Astrocyte of the cerebellum (primary cell): ENCODE data around the gene KCNK18.

Experiments used
- DNase-seq: peaks from one replicate; pipeline ENCODE4 v3.0.0-alpha.2; 2011; ENCODE audit warnings: low read depth
- H3K4me3 ChIP-seq: 2 replicates; pipeline ENCODE4 v1.5.1; 2011; ENCODE audit warnings: mild to moderate bottlenecking, low read depth, low read length, moderate library complexity
- CTCF ChIP-seq: IDR thresholded peaks from 2 replicates; pipeline ENCODE4 v1.5.1; 2012; ENCODE audit warnings: low read length, low read depth, moderate library complexity, mild to moderate bottlenecking; ENCODE audit errors: missing control alignments
- in situ Hi-C: cut with HindIII; loops from 2 replicates; pipeline ENCODE4 v1.10.0; 2017; ENCODE audit warnings: low sequenced_read_pairs

Gene KCNK18

GRCh38 chr10:117216611-117217195 lies 19.4 kb downstream of the KCNK18 start:
- in situ Hi-C loops = loop anchor here (5.0 to 25.0 kb wide), 2 partner anchors 111 to 221 kb away; no protein-coding TSS in a partner anchor
- TF ChIP-seq CTCF = peak; percentile 100
- peak overlapping the region; percentile 50 for H3K4me3 ChIP-seq
- peak; percentile 32 for DNase-seq

DNA sequence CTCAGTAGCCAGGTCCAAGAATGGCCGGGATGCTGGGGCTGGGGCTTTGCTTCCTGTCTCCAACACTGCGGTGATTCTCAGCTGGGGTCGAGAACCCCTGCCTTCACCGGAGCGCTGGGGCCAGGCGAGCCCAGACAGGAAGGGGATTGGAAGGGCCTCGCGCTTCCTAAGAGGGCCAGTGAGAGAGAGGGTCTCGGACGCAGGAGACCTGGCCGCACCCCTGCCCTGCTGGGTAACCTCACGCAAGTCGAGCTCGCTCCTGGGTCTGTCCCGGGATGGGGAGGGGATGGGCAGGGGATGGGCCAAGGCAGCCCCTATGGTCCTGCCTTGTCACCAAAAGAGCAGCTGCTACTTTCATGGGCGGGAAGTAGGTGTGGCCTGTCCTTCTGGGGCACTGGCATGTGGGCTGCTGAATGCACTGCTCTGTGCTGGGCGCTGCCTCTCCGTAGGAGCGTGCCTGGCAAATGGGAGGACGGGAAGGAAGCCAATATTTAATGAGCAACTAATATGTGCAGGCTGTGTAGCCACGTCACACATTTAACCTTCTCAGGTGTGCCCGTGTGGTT lies 20.0 kb downstream of the KCNK18 start:
- TF ChIP-seq CTCF = no peak
- H3K4me3 ChIP-seq = peak overlapping the region; percentile 50
- in situ Hi-C loops = loop anchor here (5.0 to 25.0 kb wide), 2 partner anchors 110 to 220 kb away; no protein-coding TSS in a partner anchor
- no peak for DNase-seq

DNA sequence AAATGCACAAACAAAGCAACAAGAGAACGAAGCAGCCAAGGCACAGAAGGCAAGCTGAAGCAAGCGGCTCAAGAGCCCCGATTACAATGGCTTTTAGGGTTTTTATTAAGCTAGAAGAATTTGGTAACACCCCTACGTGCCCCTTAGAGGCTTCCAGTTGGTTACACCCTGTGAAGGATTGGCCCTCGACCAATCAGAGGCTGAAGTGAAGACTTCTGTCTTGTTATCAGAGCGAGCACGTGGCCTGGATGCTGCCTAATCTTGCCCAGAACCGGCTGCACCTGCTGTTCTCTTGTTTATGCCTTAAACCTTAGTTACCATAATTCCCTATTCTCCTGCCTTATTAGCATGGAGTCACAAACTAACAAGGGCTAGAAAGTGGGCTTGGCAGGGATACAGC lies 21.4 kb downstream of the KCNK18 start:
- TF ChIP-seq CTCF = no peak
- in situ Hi-C loops = loop anchor here (5.0 to 25.0 kb wide), 2 partner anchors 109 to 219 kb away; no protein-coding TSS in a partner anchor
- H3K4me3 ChIP-seq = no peak overlapping the region
- DNase-seq = no peak

DNA sequence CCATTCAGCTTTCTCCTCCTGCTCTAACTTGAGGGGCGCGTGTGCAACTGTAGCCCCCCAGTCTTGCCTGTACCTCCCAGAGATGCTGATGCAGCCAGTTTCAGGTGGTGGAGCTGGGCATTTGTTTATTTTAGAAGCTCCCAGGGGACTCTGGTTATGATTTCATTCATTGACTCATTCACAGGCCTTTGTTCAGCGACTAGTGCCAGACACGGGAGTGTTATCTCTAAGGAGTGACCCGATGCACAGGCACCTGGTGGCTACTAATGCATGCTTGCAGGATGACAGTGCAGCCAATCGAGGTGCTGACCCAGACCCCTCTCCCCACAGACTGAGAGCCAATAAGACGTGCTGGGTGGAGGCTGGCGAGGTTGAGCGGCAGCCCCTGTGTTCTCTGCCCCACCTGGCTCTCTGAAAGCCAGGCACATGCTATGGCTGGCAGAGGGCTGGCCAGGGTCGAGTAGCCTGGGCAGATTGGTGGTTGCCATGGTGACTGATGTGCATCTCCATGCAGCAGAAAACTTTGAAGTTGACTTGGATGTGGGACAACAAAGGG lies 23.9 kb downstream of the KCNK18 start:
- H3K4me3 ChIP-seq = no peak overlapping the region
- no peak for DNase-seq
- in situ Hi-C loops = loop anchor here (25.0 kb wide), 1 partner anchor 216 kb away; no protein-coding TSS in a partner anchor
- no peak for TF ChIP-seq CTCF

DNA sequence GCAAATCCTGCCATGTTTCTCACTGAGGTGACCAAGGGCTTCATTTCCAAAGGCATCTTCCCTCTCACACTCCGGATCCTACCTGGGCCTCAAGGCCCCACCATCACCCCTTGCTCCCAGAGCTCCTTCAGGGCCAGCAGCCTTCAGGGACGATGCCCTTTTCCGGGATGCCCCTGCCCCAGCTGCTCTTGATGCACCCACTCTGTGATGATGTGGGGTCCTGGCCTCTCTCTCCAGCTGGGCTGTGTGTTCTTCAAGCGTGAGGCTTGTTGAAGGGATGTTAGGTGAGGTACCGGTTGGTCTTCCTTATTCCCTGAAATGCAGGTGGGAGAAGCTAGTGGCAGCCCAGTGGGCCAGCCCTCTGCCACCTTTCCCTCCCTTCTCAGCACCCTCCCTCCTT lies 25.3 kb downstream of the KCNK18 start:
- DNase-seq = no peak
- no peak for TF ChIP-seq CTCF
- H3K4me3 ChIP-seq = no peak overlapping the region
- in situ Hi-C loops = loop anchor here (25.0 kb wide), 1 partner anchor 215 kb away; no protein-coding TSS in a partner anchor

GRCh38 chr10:117222976-117223692 lies 25.8 kb downstream of the KCNK18 start:
- DNase-seq = no peak
- no peak for TF ChIP-seq CTCF
- H3K4me3 ChIP-seq = no peak overlapping the region
- in situ Hi-C loops = loop anchor here (25.0 kb wide), 1 partner anchor 214 kb away; no protein-coding TSS in a partner anchor
